ENCODE results near the gene TSHZ2.

The TSHZ2 gene

DNA sequence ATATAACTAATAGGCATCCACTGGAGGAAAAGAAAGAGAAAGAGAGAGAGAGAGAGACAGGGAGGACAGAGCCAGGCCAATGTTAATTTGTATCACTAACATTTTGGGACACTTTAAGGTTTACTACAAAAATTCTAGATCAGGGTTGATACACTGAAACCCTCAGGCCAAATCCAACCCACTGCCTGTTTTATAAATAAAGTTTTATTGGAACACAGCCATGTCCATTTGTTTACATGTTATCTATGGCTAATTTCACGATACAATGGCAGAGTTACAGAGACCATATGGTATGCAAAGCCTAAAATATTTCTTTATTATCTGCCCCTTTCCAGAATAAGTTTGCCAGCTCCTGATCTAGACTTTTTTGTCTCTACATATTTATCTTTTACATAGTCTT is 357.6 kb downstream of the TSHZ2 start:
- no peak for DNase-seq

DNA sequence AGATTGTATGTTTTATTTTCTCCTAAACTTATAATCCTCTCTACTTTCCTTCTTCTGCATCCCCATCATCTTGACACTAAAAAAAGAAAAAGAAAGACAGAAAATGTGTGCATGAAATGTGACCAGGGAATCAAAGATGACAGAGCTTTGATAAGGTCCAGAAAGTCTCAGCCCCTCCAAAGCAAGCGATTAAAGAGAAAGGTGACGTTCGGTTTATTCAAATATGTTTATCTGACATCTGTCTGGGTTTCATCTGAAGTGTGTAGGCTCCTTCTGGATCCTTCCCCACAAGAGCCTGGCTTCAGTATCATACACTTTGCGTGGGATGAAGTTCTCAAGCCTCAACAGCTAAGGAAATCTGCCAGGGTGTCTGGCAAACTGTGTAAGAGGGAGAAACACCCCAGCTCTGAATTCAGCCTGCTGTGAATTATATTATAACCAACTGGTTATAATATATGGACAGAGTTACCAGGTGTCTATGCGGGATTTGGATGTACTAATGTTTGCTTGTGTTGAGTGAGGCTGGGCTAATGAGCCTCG is 358.5 kb downstream of the TSHZ2 start:
- no peak for DNase-seq

DNA sequence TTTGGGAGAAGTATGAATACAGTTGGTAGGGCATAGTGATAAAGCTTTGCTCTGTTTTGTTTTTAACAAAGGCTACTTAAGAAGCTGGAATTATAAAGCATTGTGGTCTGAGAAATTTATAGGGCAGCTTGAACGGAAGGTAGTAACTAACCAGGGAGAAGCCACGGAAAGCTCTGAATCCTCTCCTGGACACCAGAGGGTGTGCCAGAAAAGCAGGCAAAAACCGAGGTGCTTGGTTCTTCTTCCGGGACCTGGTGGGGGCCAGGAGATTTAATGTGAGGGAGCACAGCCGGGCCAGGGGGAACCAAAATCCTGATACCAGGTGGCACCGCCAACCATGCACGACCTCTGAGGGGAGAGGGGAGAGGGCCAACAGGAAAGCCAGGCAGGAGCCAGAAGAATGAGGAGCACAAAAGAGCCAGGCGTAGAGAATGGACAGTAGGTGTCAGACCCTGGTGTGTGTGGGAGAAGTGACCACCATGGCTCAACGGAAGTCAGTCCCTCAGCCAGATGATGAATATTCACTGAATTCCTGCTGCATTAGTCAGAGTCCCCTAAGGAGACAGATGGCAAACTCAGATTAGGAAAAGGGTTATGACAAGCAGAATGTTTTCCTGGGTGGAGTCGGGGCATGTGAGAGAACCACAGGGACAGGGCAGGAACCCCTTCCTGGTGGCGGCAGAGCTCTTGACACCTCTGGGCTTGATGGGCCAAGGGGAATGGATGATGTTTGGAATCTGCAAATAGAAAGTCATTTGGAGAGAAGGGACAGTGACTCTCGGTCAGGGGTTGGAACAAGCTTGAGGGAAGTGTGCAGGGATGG is 359.2 kb downstream of the TSHZ2 start:
- no peak for DNase-seq

DNA sequence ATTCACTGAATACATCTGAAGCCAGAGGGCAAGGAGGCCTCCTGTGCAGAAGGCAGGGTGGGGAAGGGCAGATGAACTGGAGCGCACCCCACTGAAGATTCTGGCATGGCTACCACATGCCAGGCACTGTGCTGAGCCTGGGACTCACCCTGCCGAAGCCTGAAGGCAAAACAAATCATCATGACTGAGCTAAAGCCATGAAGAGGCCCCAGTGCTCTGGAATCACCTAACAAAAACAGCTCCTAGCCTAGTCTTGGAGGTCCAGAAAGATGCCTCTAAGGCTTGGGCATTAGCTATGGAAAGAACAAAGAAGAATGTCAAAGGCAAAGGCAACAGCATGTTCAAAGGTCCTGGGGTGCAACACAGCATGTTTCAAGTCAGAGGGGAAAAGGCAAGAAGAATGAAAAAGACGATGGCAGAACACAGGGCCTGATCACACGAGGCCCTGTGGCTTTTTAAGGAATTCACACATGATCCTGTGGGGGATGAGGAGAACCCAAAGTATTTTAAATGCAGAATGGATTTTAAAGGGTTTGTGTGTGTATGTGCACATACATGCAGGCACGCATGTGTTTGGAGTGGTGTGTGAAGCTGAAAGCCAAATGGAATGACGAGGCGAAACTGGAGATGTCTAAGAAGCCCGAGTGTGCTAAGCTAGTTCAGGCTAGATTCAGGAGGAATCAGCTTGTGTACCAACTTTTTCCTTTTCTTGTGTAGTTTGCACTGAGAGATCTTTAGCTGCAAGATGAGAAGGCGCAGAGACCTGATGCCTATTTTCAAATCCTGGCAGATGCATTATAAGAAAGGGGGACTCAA is 360.1 kb downstream of the TSHZ2 start:
- DNase-seq, result no peak

DNA sequence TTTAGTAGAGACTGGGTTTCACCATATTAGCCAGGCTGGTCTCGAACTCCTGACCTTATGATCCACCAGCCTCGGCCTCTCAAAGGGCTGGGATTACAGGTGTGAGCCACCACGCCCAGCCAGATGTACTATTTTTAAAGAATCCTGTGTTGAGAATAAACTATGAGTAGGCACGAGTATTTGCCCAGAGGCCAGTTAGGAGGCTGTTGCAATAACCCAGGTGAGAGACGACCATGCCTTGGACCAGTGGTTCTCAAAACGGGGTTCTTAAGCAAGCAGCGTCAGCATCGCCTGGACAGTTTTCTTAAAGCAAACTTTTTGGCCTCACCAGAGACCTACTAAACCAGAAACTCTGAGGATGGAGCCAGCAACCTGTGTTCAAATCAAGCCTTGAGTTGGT is 362.7 kb downstream of the TSHZ2 start:
- no peak for DNase-seq

DNA sequence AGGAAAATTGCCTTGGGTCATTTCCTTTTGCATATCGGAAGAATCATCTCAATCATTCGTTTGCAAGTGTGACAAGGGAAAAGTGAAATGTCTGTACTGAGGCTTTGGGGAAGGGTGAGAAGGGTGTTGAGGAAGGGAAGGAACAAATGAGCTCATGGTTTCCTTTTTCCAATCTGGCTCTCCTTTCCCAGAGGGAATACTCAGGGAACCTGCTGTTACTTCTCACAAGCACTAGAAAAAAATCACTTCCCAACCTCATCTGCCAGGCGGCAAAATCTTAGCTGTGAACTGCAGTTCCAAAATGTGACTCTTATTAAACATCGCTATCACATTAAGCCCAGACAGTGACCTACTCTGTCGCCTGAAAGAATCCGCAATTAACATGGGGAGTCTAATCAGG is 363.4 kb downstream of the TSHZ2 start:
- no peak for DNase-seq

DNA sequence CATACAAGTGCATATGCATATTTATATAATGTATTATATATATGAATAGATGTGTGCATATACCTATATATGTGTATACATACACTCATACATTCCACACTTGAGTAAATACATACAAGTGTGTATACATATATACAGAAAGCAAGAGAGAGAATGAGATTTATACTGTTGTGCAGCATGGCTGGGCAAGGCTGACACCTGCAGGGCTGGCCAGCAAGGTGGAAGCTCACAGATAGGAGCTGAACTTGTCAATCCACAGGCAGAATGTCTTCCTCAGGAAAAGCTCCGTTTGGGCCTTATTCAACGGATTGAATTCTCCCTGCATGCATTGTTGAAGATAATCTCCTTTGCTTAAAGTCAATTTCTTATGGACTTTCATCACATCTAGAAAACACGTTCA is 364.7 kb downstream of the TSHZ2 start:
- DNase-seq, result no peak

DNA sequence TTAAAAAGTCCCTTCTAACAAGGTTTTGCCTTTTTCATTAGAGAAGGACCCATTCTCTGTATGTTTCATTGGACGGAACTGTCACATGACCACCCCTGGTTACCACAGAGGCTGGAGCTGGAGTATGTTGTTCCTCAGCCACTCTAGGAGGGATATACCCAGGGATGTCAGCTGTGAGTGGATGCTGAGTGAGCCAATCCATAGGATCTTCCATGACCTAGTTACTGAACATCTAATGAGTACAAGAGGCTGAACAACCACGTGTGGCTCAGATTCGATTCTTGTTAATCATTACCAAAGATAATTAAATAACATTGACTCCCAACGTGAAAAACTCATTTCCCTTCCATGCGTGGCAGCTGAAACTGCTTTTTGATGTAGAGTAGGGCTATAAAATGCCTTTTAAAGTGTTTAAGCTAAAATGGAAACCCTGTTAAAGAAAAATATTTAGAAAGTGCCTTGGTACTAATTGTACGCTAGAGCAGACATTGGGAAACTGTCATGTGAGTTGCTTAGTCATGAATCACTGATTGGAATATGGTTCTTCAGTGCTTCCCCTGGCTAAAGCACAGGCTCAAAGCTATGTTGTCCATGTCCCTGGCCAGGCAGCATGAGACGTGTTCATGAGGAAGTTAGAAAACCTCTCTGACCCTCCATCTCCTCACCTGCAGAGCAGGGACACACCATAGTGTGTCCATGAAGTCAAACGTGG is 365.4 kb downstream of the TSHZ2 start:
- no peak for DNase-seq

DNA sequence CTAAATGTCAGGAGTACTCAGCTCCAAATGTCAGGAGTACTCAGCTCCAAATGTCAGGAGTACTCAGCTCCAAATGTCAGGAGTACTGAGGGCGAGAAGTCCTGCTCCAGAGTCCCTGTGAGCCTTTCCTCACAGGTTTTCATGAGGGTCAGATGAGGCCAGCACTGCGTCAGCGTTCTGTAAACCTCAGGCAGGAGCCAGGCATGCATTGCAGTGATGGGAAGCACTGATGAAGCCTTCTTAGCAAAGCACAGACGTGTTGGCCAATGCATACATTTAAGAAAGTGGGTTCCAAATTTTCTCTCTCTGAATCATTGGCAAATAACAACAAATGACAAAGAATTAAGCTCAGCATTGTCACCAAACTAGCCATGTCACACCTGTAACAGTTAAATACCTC is 366.6 kb downstream of the TSHZ2 start:
- DNase-seq, result no peak

DNA sequence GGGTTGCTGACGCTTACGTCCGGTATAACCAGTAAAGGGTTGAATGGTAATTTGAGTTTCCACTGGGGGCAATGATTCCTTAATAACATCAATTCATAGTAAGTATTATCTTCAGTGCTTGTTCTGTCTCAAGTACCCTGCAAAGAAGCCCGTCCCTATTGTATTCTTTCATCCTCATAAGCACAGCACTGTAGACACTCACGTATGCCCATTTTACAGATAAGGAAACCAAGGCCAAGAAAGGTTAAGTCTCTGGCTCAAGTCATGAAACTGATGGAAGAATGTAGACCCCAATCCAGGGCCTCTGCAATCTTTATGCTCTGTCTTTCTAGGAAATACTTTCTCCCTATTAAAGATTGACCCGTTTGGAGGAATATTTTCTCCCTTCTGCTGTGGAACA is 370.3 kb downstream of the TSHZ2 start:
- DNase-seq, result no peak

DNA sequence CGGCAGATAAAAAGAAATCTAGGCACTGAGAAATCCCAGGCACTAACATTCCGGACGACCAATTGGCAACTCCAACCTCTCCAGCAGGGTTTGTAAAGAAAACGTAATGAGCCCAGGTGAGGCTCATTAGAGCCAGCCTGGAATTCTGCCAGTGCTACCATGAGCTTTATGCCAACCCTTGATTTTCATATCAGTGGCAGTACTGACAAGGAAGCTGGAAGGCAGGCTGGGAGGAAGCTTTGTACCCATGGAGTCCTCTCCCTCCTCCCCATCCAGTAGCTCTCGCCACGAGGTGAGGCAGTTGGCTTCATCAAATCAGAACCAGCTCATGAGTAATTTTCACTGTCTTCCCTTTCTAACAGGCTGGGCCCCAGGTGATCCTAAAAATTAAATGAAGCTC is 371.3 kb downstream of the TSHZ2 start:
- no peak for DNase-seq

DNA sequence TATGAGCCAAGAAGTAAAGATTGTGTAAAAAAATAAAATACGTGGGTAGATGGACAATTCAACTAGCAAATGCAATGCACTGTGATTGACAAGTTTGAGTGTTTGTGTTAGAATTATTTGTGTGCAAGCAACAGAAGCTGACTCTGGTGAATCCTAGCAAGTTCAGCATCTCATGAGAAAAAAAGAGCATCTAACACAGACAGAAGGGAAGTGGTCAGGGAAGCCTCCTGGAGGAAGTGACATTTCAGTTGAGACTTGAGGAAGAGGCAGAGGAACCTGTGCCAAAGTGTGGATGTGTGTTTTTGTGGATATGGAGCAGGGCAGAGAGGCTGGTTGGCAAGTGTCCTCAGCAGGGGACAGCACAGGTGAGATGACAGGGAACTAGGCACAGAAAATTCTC is 372.7 kb downstream of the TSHZ2 start:
- DNase-seq, result no peak

DNA sequence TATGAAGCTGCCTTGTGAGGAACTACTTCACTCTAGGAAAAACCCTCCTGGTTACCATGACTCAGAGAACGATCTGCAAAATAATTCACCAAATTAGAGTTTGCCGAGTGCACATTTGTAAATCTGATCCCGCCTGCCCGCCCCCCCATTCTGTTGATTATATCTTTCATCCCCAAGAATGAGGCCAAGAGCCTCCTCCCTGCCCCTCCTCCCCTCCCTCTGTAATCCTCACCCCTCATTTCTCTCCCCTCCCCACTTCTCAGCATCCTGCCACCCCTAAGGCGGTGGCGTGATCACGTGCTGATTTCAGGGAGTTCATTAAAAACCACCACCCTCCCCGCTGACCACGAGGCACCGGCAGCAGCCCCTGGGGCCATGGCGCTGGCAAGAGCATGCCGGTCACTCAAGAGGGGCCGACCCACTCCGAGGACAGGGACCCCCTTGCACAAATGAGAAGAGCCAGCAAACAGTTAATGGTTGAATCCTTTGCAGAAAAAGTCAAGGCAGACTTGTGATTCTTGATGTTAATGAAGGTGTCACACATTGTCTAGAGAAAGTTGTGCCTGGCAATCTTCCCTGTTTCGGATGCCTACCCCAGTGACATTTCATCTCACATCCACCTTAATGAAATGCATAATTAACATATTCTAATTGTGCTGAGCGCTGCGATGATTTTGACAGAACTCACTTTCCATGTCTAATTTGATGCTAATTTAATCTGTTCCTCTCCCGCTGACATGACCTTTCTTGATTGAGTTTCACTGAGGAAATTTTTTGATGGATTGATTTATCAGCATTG is 373.6 kb downstream of the TSHZ2 start:
- DNase-seq, result no peak

DNA sequence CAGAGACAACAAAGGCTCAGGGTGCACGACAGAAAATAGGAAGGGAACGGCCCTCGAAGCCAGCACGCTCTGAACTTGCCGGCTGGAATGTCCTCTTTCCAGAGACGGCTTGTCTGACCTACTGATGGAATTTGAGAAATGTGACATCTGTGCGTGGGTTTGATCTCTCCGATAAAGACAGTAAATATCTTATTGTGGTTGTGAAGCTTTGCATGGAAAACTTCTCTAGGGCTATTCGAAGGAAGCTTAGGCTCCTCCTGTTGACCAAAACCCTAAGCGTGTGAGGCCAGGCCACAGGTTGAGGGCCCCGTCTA is 374.1 kb downstream of the TSHZ2 start:
- no peak for DNase-seq

DNA sequence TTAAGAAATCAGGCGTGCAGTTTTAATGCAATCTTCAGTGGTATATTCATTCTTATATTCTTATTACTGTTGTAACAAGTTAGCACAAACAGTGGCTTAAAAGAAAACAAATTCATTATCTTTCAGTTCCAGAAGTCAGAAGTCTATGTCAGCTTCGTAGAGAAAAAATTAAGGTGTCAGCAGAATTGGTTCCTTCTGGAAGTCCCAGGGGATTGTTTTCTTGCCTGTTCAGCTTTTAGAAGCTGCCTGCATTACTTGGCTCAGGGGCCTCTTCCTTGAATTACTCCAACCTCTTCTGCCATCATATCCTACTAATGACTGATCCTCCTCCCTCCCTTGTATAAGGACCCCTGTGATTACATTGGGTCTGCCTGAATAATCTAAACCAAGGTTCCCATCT is 377.6 kb downstream of the TSHZ2 start:
- no peak for DNase-seq

DNA sequence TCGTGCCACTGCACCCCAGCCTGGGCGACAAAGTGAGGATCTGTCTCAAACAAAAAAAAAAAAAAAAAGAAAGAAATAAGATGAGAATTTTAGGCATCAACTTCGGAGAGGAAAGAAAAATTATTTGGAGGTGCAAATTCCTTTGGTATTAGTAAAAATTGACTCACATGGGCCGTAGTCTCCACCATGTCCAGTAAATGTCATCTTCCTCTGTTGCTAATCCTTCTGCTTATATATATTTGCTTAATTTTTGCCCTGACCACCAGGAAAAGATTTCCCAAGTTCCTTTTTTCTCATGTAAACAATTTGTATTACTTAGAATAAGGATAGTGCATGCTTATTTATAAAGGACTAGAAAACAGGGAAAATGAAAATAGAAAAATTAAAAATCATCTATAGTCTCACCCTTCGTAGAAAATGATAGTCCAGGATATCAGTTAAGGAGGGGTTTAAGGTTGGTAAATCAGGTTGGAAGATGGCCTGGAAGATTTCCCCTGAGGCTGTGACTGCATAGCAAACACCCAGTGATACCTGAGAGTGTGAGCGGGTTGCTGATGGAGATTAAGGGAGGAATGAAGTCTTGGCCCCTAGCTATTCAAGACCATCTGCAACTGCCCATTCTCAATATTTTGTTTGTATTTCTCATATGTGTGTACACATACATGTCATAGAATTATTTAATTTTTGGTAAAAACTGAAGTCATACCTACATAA is 380.7 kb downstream of the TSHZ2 start:
- no peak for DNase-seq

DNA sequence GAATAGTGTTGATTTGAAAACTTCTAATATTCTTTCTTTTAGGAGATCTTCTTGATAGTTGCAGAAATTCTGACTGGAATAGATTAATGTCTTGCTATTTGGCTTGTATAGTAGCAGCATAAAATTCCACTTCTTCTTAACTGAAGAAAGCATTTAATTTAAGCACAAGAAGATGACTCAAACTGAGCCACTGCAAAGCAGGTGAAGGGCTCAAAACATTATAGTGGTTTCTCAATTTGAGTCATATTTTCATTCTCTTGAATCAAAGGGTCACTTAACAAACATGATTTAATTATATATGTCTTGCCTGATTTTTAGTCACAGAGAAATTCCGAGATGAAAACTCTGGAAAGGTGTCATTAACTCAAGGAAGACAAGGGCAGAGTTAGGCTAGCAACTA is 382.2 kb downstream of the TSHZ2 start:
- DNase-seq, result no peak

DNA sequence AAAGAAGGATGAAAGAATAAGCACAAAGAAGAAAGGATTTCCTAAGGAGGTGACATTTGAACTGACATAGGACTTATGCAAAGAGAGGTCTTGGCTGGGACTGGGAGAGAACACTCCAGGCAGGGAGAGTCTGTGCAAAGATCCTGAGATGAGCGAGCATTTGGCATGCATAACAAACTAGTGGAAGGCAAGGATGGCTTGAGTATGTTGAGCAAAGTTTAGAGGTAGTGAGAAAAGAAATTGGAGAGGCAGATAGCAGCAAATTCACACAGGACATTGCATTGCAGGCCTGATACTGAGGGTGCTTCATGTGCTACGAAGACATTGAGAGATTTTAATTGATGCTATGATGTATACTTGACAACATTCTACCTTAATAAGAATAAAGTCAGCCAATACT is 383.6 kb downstream of the TSHZ2 start:
- DNase-seq, result no peak

DNA sequence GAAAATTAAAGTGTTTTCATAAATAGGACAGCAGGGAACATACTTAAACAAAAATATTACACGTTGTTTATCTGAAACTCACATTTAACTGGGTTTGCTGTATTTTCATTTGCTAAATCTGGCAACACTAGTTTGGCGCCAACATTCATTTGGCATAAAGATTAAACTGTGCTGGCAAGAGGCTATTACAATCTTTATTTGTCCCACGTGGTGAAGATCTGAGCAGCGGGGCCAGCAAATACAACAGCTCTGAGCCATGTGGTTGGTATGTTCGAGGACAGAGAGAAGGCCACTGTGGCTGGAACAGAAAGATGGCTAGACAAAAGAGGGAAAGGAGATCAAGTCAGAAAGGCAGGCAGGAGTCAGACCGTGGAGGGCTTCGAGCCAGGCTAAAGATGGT is 387.3 kb downstream of the TSHZ2 start:
- DNase-seq, result no peak

DNA sequence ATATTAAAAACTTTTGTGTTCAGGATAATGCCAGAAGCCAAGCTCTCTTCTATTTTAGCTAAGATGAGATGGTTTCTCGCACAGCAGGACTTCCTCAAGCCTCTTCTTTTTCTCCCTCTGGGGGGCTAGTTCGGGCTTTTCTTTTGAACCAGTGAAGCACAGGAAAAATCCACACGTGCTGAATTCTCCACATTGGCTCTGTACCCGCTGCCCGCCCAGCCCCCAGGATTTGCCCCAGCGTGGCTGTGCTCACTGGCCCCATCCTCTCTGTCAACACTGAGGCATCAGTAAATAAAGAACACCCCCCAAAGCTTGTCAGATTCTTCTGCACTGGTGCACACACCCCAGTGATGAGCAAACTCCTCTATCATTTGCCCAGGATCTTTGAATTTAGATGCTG is 388.7 kb downstream of the TSHZ2 start:
- DNase-seq, result no peak

DNA sequence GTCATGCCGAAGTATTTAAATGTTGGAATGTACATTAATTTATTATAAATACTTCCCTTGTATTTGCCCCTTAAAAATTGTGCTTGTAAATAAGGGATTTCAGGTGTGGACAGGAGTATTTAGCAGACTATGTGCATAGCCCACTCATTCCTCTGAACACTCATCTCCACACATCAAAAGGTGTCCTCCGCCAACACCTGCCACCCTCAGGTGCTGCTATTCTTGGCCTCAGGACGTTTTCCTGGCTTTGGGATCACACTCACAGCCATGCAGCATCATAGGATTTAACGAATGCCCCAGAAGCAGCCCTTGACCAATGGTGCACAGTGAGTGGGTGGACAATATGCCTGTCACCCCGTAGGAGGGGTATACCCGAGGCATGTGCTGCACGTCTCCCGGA is 390.6 kb downstream of the TSHZ2 start:
- DNase-seq, result no peak

DNA sequence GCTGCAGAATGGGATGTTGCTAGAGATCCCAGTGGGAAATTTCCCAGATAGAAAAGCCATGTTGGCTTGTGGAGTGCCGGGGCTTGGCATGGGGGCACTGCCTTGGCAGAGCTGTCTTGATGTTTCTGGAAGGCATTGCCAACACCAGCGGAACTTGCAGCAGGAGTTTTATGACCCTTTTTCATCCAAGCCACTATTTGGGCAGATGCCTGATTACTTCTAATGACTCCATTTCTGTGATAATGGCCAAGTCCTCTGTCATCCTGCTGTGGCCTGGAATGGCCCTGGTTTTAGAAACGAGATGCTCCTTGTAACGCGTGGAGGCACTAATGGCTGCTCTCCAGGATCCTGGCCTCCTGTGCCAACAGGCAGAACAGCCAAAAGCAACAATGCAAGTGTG is 392.5 kb downstream of the TSHZ2 start:
- no peak for DNase-seq
